ENCODE data around the gene DEFB113.

DNA sequence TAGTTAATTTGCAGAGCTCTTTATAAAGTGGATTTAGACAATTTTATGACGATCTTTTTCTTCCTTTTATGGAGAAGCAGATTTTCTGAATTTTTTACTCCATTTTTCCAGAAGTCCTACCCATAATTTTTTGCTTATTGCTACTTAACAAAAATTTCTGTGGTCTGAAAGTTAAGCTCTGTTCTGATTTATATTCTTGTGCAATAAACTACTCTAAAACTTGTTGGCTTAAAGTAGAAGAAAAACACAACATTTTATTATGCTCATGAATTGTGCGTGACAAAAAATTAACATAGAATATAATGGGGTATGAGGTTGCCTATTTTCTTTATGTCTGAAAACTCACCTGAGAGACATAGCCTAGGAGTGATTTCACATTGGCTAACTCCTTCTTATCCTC is 2.6 kb downstream of the DEFB113 start:
- TF ChIP-seq, protein P1, sequence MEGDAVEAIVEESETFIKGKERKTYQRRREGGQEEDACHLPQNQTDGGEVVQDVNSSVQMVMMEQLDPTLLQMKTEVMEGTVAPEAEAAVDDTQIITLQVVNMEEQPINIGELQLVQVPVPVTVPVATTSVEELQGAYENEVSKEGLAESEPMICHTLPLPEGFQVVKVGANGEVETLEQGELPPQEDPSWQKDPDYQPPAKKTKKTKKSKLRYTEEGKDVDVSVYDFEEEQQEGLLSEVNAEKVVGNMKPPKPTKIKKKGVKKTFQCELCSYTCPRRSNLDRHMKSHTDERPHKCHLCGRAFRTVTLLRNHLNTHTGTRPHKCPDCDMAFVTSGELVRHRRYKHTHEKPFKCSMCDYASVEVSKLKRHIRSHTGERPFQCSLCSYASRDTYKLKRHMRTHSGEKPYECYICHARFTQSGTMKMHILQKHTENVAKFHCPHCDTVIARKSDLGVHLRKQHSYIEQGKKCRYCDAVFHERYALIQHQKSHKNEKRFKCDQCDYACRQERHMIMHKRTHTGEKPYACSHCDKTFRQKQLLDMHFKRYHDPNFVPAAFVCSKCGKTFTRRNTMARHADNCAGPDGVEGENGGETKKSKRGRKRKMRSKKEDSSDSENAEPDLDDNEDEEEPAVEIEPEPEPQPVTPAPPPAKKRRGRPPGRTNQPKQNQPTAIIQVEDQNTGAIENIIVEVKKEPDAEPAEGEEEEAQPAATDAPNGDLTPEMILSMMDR (IDR thresholded peaks at IDR 0.05): no peak
- TF ChIP-seq POLR2A (IDR thresholded peaks at IDR 0.05): no peak

Measured in esophagus squamous epithelium (tissue), 4 donors.